ENCODE measurements around the gene NRM.
A peak's percentile ranks its signal among the peaks of the same experiment; 100 is the strongest.
"Not testable (repeated sequence)": the region's sequence is repeated elsewhere in the genome, so short reads cannot be mapped to it uniquely, and the experiment has no call there.

The NRM gene

GRCh38 chr6:30690403-30691207 lies at the start of gene NRM:
Gene NRM (minus strand): TSS chr6:30690984. CDS start chr6:30690974, 10 bp downstream.
- DNase-seq, result peak; percentile 88

GRCh38 chr6:30740540-30740870 lies 49.7 kb upstream of the NRM start:
- no peak for DNase-seq

DNA sequence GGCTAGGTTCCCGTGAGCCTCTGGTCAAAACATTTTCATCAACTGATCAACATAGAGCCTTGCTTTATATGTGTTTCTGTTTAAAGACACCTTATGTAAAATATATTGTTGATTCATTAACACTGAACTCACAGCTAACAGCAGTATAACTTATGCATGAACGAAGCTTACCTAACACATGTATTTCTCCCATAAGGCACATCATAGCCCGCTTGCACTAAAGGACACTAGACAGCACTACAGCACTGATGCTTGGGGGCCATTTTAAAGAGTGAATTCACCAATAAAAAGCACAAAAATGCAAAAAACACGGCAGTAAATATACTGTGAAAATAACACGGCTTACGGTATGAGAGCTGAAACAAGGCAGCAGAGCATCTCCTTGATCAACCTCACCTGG lies 47.7 kb upstream of the NRM start:
- no peak for DNase-seq

- DNase-seq, result no peak
These were observed 45.0 kb upstream of the NRM start for GRCh38 chr6:30735668-30736314.

DNA sequence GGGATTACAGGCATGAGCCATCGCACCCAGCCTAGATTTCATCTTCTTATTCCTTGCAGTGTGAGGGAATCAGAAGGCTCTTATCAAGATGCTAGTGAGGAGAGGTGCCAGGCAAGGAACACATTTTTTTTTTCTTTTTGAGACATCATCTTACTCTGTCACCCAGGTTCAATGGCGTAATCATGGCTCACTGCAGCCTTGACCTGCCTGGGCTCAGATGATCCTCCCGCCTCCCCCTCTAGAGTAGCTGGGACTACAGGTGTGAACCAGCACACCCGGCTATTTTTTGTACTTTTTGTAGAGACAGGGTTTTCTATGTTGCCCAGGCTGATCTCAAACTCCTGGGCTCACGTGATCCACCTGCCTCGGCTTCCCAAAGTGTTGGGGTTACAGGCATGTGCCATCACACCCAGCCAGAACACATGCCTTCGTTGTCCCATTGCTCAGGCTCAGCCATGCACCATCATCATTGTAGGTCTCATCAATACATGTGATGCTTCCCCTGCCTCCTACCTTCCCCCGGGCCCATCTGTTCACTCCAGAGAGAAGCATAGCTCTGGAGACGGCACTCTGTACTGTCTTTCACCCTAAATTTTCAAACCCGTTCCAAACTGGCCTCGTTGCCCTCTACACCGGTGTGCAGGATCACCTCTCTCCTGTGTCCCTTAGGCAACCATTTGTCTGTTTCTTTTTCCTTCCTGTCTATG lies 41.6 kb upstream of the NRM start:
- no peak for DNase-seq

DNA sequence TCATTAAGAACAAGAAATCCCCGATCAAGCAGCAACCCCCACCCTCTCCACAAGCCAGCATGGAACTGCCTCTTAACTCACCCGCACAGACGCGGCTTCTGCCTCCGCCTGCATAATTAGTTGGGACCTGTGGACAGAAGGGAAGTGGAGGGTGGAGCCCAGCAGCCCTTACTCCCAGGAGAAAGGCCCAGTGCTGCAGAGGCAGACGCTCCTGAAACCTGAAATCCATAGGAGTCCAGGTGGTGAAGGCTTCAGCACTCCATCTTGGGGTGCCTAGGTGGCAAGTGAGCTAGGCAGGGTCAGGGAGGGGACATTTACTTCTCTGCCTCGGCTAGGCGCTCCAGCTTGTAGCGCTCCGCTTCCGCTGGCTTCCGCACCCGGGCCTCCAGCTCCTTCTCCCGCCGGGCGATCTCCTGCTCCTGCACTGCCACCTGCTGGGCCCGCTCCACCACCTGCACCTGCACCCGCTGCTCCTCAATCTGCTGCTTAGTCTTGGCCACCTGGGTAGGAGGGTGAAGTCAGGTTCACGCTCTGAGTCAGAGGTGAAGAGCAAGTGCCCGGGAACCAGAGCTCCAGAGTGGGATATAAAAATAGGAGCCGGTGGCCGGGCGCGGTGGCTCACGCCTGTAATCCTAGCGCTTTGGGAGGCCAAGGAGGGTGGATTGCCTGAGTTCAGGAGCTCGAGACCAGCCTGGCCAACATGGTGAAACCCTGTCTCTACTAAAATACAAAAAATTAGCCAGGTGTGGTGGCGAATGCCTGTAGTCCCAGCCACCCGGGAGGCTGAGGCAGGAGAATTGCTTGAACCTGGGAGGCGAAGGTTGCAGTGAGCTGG lies 40.0 kb upstream of the NRM start:
- peak; percentile 72 for DNase-seq

DNA sequence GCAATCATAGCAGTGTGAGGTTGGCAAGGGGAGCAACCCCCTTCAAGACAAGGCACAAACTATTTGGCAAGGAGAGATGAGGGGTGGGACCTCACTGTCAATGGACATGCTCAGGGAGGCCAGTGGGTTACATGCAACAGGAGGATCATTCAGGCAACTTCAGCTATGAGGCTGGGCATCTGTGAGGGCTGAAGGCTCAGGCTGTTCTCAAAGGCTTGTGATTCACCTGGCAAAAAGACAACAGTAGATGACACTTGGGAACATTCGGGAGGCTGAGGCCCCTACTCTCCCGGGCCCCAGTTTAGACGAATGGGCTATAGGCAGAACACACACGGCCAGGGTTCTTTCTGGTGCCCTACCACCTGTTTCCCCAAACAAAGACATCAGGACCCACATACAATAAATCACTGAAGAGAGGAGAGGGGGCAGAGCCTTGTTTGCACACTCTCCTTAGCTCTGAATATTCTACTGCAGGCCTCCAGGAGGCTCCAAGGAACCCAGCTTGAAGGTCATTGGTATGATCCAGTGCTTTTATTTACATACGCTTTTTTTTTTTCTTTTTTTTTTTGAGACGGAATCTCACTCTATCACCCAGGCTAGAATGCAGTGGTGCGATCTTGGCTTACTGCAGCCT lies 37.3 kb upstream of the NRM start:
- DNase-seq, result no peak

- no peak for DNase-seq
These were observed 36.0 kb upstream of the NRM start for GRCh38 chr6:30726506-30727413.

DNA sequence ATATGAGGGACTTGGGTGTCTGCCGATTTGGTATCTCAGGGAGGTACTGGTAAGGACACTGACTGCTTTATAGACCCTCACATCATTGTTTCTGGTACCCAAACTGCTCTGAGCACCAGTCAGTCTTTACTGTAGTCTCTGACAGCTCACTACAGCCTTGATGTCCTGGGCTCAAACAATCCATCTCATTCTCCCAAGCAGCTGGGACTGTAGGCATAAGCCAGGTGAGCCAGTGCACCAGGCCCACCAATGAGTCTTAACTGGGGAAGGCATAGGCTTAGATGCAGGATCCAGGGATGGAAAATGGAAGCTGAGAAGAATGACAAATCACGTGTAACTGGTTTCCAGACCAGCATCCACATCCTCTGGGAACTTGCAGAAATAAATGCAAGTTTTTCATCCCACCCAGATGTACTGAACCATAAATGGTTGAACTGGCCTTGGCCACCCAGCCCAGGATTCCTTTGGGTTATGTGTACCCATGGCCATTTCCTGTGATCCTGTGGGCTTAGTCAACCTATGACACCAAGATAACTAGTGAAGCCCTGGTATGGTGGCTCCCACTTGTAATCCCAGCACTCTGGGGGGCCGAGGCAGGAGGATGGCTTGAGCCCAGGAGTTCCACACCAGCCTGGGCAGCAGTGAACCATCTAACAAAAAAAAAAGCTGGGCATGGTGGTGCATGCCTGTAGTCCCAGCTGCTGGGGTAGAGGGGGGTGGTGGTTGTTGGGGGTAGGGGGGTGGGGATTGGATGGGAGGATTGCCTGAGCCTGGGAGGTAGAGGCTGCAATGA lies 35.1 kb upstream of the NRM start:
- DNase-seq, result no peak

GRCh38 chr6:30724906-30725667 lies 34.3 kb upstream of the NRM start:
- DNase-seq, result no peak

DNA sequence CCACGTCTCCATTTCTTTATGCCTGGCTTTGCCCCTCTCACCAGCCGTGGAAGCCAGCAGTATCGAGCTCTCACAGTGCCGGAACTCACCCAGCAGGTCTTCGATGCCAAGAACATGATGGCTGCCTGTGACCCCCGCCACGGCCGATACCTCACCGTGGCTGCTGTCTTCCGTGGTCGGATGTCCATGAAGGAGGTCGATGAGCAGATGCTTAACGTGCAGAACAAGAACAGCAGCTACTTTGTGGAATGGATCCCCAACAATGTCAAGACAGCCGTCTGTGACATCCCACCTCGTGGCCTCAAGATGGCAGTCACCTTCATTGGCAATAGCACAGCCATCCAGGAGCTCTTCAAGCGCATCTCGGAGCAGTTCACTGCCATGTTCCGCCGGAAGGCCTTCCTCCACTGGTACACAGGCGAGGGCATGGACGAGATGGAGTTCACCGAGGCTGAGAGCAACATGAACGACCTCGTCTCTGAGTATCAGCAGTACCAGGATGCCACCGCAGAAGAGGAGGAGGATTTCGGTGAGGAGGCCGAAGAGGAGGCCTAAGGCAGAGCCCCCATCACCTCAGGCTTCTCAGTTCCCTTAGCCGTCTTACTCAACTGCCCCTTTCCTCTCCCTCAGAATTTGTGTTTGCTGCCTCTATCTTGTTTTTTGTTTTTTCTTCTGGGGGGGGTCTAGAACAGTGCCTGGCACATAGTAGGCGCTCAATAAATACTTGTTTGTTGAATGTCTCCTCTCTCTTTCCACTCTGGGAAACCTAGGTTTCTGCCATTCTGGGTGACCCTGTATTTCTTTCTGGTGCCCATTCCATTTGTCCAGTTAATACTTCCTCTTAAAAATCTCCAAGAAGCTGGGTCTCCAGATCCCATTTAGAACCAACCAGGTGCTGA lies 33.3 kb upstream of the NRM start:
- DNase-seq, result not testable (repeated sequence)

GRCh38 chr6:30723159-30723842 lies 32.5 kb upstream of the NRM start:
- not testable (repeated sequence) for DNase-seq

- DNase-seq, result peak; percentile 29
These were observed 31.7 kb upstream of the NRM start for GRCh38 chr6:30722280-30723112.

DNA sequence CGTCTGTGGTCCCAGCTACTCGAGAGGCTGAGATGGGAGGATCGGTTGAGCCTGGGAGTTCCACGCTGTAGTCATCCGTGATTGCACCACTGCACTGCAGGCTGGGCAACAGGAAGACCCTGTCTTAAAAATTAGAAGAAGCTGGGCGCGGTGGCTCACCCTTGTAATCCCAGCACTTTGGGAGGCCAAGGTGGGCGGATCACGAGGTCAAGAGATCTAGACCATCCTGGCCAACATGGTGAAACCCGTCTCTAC lies 31.2 kb upstream of the NRM start:
- DNase-seq, result not testable (repeated sequence)

GRCh38 chr6:30721198-30722024 lies 30.6 kb upstream of the NRM start:
- peak; percentile 41 for DNase-seq

GRCh38 chr6:30720738-30721197 lies 30.0 kb upstream of the NRM start:
- peak; percentile 21 for DNase-seq
